Loucy (cell line): ENCODE data around the gene ZNF536.
"Not testable (repeated sequence)": the region's sequence is repeated elsewhere in the genome, so short reads cannot be mapped to it uniquely, and the experiment has no call there.

Experiments
- H2AFZ ChIP-seq: fragments of 200-600 bp; sonication (generic); 2 replicates; pipeline ENCODE4 v1.6.0; 2016; ENCODE audit warnings: antibody characterized with exemption, mild to moderate bottlenecking, low read length, moderate library complexity
- H3F3A ChIP-seq: fragments of 200-600 bp; 2 replicates; pipeline ENCODE4 v1.6.0; 2016; ENCODE audit warnings: antibody characterized with exemption, low read depth, mild to moderate bottlenecking
- H3K27me3 ChIP-seq: fragments of 200-600 bp; sonication (generic); 2 replicates; pipeline ENCODE4 v1.6.1; 2014; ENCODE audit warnings: low read length, mild to moderate bottlenecking; ENCODE audit not compliant: insufficient read depth, poor library complexity, severe bottlenecking
- H3K36me3 ChIP-seq: fragments of 200-600 bp; sonication (generic); 2 replicates; pipeline ENCODE4 v1.6.1; 2016; ENCODE audit warnings: low read length; ENCODE audit not compliant: insufficient read depth
- H3K4me1 ChIP-seq: fragments of 200-600 bp; sonication (generic); 2 replicates; pipeline ENCODE4 v1.5.1; 2014; ENCODE audit warnings: low read length, mild to moderate bottlenecking; ENCODE audit not compliant: insufficient read depth, poor library complexity, severe bottlenecking
- H3K4me2 ChIP-seq: fragments of 200-600 bp; sonication (generic); 2 replicates; pipeline ENCODE4 v1.6.0; 2014; ENCODE audit warnings: antibody characterized with exemption, low read length, low read depth, mild to moderate bottlenecking; ENCODE audit not compliant: poor library complexity, severe bottlenecking
- H3K4me3 ChIP-seq: fragments of 200-600 bp; sonication (generic); 2 replicates; pipeline ENCODE4 v1.5.1; 2014; ENCODE audit warnings: low read length, mild to moderate bottlenecking, mixed read lengths; ENCODE audit not compliant: poor library complexity, severe bottlenecking
- H3K79me2 ChIP-seq: fragments of 200-600 bp; sonication (generic); 2 replicates; pipeline ENCODE4 v1.6.1; 2014; ENCODE audit warnings: low read length; ENCODE audit not compliant: insufficient read depth
- H3K9ac ChIP-seq: fragments of 200-600 bp; sonication (generic); 2 replicates; pipeline ENCODE4 v1.6.0; 2014; ENCODE audit warnings: mild to moderate bottlenecking, low read depth, low read length, moderate library complexity; ENCODE audit not compliant: poor library complexity, severe bottlenecking
- H3K9me2 ChIP-seq: fragments of 200-600 bp; sonication (generic); replicated peaks from 2 replicates; pipeline ENCODE4 v1.6.1; 2016; ENCODE audit warnings: low read depth, low read length, mixed read lengths
- H3K9me3 ChIP-seq: fragments of 200-600 bp; sonication (generic); 2 replicates; pipeline ENCODE4 v1.6.1; 2014; ENCODE audit warnings: mild to moderate bottlenecking, antibody characterized with exemption, low read length, low read depth; ENCODE audit not compliant: insufficient read depth
- H4K20me1 ChIP-seq: fragments of 200-600 bp; sonication (generic); 2 replicates; pipeline ENCODE4 v1.6.0; 2014; ENCODE audit warnings: antibody characterized with exemption, low read length, mild to moderate bottlenecking; ENCODE audit not compliant: insufficient read depth, poor library complexity, severe bottlenecking
- CTCF ChIP-seq: fragments of 200-600 bp; sonication (generic); conservative IDR thresholded peaks from 2 replicates; pipeline ENCODE4 v1.5.1; 2014; ENCODE audit warnings: mild to moderate bottlenecking, antibody characterized with exemption, low read length
- EZH2phosphoT487 ChIP-seq: fragments of 200-600 bp; IDR thresholded peaks from 2 replicates; pipeline ENCODE4 v1.6.1; 2018; ENCODE audit warnings: antibody characterized with exemption, mild to moderate bottlenecking, moderate library complexity, borderline replicate concordance

The ZNF536 gene

GRCh38 chr19:30457484-30457883, 85.3 kb downstream of the ZNF536 start:
- H3K79me2 ChIP-seq = no peaks in the 10 kb centered on the region
- H3K4me3 ChIP-seq = no peak overlapping the region
- no peaks in the 10 kb centered on the region for H3F3A ChIP-seq
- H2AFZ ChIP-seq = no peak overlapping the region
- H3K9me3 ChIP-seq = peaks cover 8% of the 10 kb centered on the region; the same call in 1 of the 2 replicates
- H3K27me3 ChIP-seq = no peaks in the 10 kb centered on the region
- TF ChIP-seq CTCF = no peak
- TF ChIP-seq EZH2phosphoT487 = no peak
- no peaks in the 10 kb centered on the region for H4K20me1 ChIP-seq
- H3K4me2 ChIP-seq = no peak overlapping the region
- H3K36me3 ChIP-seq = no peaks in the 10 kb centered on the region
- H3K4me1 ChIP-seq = no peaks in the 10 kb centered on the region
- H3K9me2 ChIP-seq = no peaks in the 10 kb centered on the region
- no peak overlapping the region for H3K9ac ChIP-seq

- H3K9me3 ChIP-seq = peaks cover 10% of the 10 kb centered on the region; the same call in 1 of the 2 replicates
- TF ChIP-seq CTCF = no peak
- TF ChIP-seq EZH2phosphoT487 = no peak
- no peaks in the 10 kb centered on the region for H3K9me2 ChIP-seq
- H3K27me3 ChIP-seq = no peaks in the 10 kb centered on the region
- no peaks in the 10 kb centered on the region for H3F3A ChIP-seq
- no peak overlapping the region for H3K4me3 ChIP-seq
- no peak overlapping the region for H3K9ac ChIP-seq
- H4K20me1 ChIP-seq = no peaks in the 10 kb centered on the region
- H3K4me1 ChIP-seq = no peaks in the 10 kb centered on the region
- H3K36me3 ChIP-seq = no peaks in the 10 kb centered on the region
- H3K4me2 ChIP-seq = no peak overlapping the region
- H2AFZ ChIP-seq = no peak overlapping the region
- H3K79me2 ChIP-seq = no peaks in the 10 kb centered on the region
Observed at GRCh38 chr19:30459859-30460258, 87.7 kb downstream of the ZNF536 start.

GRCh38 chr19:30464162-30464561, 92.0 kb downstream of the ZNF536 start:
- H4K20me1 ChIP-seq = no peaks in the 10 kb centered on the region
- peaks cover 13% of the 10 kb centered on the region; the same call in 1 of the 2 replicates for H3K9me3 ChIP-seq
- TF ChIP-seq CTCF = no peak
- TF ChIP-seq EZH2phosphoT487 = no peak
- no peaks in the 10 kb centered on the region for H3K27me3 ChIP-seq
- H3K4me3 ChIP-seq = no peak overlapping the region
- H3K9ac ChIP-seq = no peak overlapping the region
- H3F3A ChIP-seq = no peaks in the 10 kb centered on the region
- H3K9me2 ChIP-seq = no peaks in the 10 kb centered on the region
- H2AFZ ChIP-seq = no peak overlapping the region
- no peaks in the 10 kb centered on the region for H3K79me2 ChIP-seq
- no peaks in the 10 kb centered on the region for H3K36me3 ChIP-seq
- no peaks in the 10 kb centered on the region for H3K4me1 ChIP-seq
- H3K4me2 ChIP-seq = no peak overlapping the region

- H3F3A ChIP-seq, H3K4me3 ChIP-seq, H3K4me1 ChIP-seq, H2AFZ ChIP-seq, H3K9me3 ChIP-seq, H4K20me1 ChIP-seq, H3K27me3 ChIP-seq, H3K79me2 ChIP-seq, H3K9ac ChIP-seq, H3K9me2 ChIP-seq, H3K4me2 ChIP-seq, H3K36me3 ChIP-seq: not testable (repeated sequence)
Observed at GRCh38 chr19:30466598-30466997, 94.4 kb downstream of the ZNF536 start.
